Activated T-cell treated with anti-CD3 and anti-CD28 coated beads for 1 hour (primary cell): Measurements from ENCODE around the gene NEB.
A peak's percentile ranks its signal among the peaks of the same experiment; 100 is the strongest.

Experiments used
- DNase-seq: peaks from one replicate; pipeline ENCODE4 v3.0.0-alpha.2; 2020; ENCODE audit warnings: low read depth

The NEB gene

GRCh38 chr2:151695778-151696177, 38.5 kb downstream of the NEB start:
- no peak for DNase-seq

- DNase-seq: no peak
Observed at GRCh38 chr2:151691631-151692030, 42.6 kb downstream of the NEB start.

- DNase-seq: no peak
Observed at GRCh38 chr2:151688719-151689118, 45.6 kb downstream of the NEB start.

- DNase-seq: no peak
Observed at GRCh38 chr2:151682459-151683003, 51.7 kb downstream of the NEB start.

GRCh38 chr2:151681051-151681450, 53.2 kb downstream of the NEB start:
- DNase-seq: no peak

GRCh38 chr2:151679994-151680393, 54.3 kb downstream of the NEB start:
- DNase-seq: no peak

GRCh38 chr2:151678849-151679248, 55.4 kb downstream of the NEB start:
- DNase-seq: no peak

- DNase-seq: no peak
Observed at GRCh38 chr2:151673016-151673415, 61.3 kb downstream of the NEB start.

- DNase-seq: no peak
Observed at GRCh38 chr2:151672277-151672676, 62.0 kb downstream of the NEB start.

GRCh38 chr2:151670846-151671597, 63.3 kb downstream of the NEB start:
- DNase-seq: no peak

- no peak for DNase-seq
Observed at GRCh38 chr2:151670346-151670745, 63.9 kb downstream of the NEB start.

- DNase-seq: peak; percentile 1
Observed at GRCh38 chr2:151669585-151670081, 64.6 kb downstream of the NEB start.

- DNase-seq: no peak
Observed at GRCh38 chr2:151668737-151669136, 65.5 kb downstream of the NEB start.

GRCh38 chr2:151665959-151666358, 68.3 kb downstream of the NEB start:
- no peak for DNase-seq

GRCh38 chr2:151664520-151664919, 69.8 kb downstream of the NEB start:
- DNase-seq: no peak

GRCh38 chr2:151661625-151662024, 72.7 kb downstream of the NEB start:
- DNase-seq: no peak

GRCh38 chr2:151658081-151658480, 76.2 kb downstream of the NEB start:
- no peak for DNase-seq

- no peak for DNase-seq
Observed at GRCh38 chr2:151657667-151658076, 76.6 kb downstream of the NEB start.

GRCh38 chr2:151655663-151656398, 78.4 kb downstream of the NEB start:
- no peak for DNase-seq

- DNase-seq: no peak
Observed at GRCh38 chr2:151654891-151655290, 79.4 kb downstream of the NEB start.

- DNase-seq: no peak
Observed at GRCh38 chr2:151654085-151654484, 80.2 kb downstream of the NEB start.

- no peak for DNase-seq
Observed at GRCh38 chr2:151651274-151651673, 83.0 kb downstream of the NEB start.

GRCh38 chr2:151650456-151650855, 83.8 kb downstream of the NEB start:
- DNase-seq: no peak
